ENCODE measurements around the gene NR1H4.
"Not testable (repeated sequence)": the region's sequence is repeated elsewhere in the genome, so short reads cannot be mapped to it uniquely, and the experiment has no call there.

NR1H4 gene

GRCh38 chr12:100473716-100474150, at the start of gene NR1H4:
Gene NR1H4, plus strand, starts transcription at chr12:100473866. Its CDS starts 19,458 bp downstream, at chr12:100493324.
- no peak for DNase-seq (ENCODE audit: low read depth in 2 of 2)

GRCh38 chr12:100426145-100426544, 47.5 kb upstream of the NR1H4 start:
- no peak for DNase-seq (ENCODE audit: low read depth in 2 of 2)

GRCh38 chr12:100427078-100427477, 46.6 kb upstream of the NR1H4 start:
- no peak for DNase-seq (ENCODE audit: low read depth in 2 of 2)

GRCh38 chr12:100430251-100430650, 43.4 kb upstream of the NR1H4 start:
- not testable (repeated sequence) for DNase-seq (ENCODE audit: low read depth in 2 of 2)

- DNase-seq (ENCODE audit: low read depth in 2 of 2) = no peak
These were observed 40.0 kb upstream of the NR1H4 start for GRCh38 chr12:100433701-100434100.

- no peak for DNase-seq (ENCODE audit: low read depth in 2 of 2)
These were observed 39.5 kb upstream of the NR1H4 start for GRCh38 chr12:100434177-100434576.

- DNase-seq (ENCODE audit: low read depth in 2 of 2) = no peak
These were observed 37.7 kb upstream of the NR1H4 start for GRCh38 chr12:100435957-100436356.

- no peak for DNase-seq (ENCODE audit: low read depth in 2 of 2)
These were observed 36.4 kb upstream of the NR1H4 start for GRCh38 chr12:100437038-100437841.

GRCh38 chr12:100439797-100440196, 33.9 kb upstream of the NR1H4 start:
- no peak for DNase-seq (ENCODE audit: low read depth in 2 of 2)

- DNase-seq (ENCODE audit: low read depth in 2 of 2) = no peak
These were observed 31.3 kb upstream of the NR1H4 start for GRCh38 chr12:100442403-100442802.

GRCh38 chr12:100443434-100443833, 30.2 kb upstream of the NR1H4 start:
- no peak for DNase-seq (ENCODE audit: low read depth in 2 of 2)

- DNase-seq (ENCODE audit: low read depth in 2 of 2) = no peak
These were observed 28.6 kb upstream of the NR1H4 start for GRCh38 chr12:100445081-100445481.

GRCh38 chr12:100447381-100447780, 26.3 kb upstream of the NR1H4 start:
- DNase-seq (ENCODE audit: low read depth in 2 of 2) = no peak

GRCh38 chr12:100448656-100449055, 25.0 kb upstream of the NR1H4 start:
- DNase-seq (ENCODE audit: low read depth in 2 of 2) = no peak

- DNase-seq (ENCODE audit: low read depth in 2 of 2) = no peak
These were observed 22.9 kb upstream of the NR1H4 start for GRCh38 chr12:100450735-100451134.

GRCh38 chr12:100453951-100454350, 19.7 kb upstream of the NR1H4 start:
- no peak for DNase-seq (ENCODE audit: low read depth in 2 of 2)

- no peak for DNase-seq (ENCODE audit: low read depth in 2 of 2)
These were observed 17.8 kb upstream of the NR1H4 start for GRCh38 chr12:100455896-100456295.

- DNase-seq (ENCODE audit: low read depth in 2 of 2) = no peak
These were observed 15.5 kb upstream of the NR1H4 start for GRCh38 chr12:100458191-100458590.

- DNase-seq (ENCODE audit: low read depth in 2 of 2) = no peak
These were observed 13.0 kb upstream of the NR1H4 start for GRCh38 chr12:100460702-100461101.

GRCh38 chr12:100461330-100461973, 12.2 kb upstream of the NR1H4 start:
- no peak for DNase-seq (ENCODE audit: low read depth in 2 of 2)

- DNase-seq (ENCODE audit: low read depth in 2 of 2) = no peak
These were observed 10.0 kb upstream of the NR1H4 start for GRCh38 chr12:100463661-100464060.

GRCh38 chr12:100464529-100464928, 9.1 kb upstream of the NR1H4 start:
- DNase-seq (ENCODE audit: low read depth in 2 of 2) = no peak

- no peak for DNase-seq (ENCODE audit: low read depth in 2 of 2)
These were observed 5.5 kb upstream of the NR1H4 start for GRCh38 chr12:100468126-100468525.

All from stimulated activated CD8-positive, alpha-beta memory T cell treated with anti-CD3 and anti-CD28 coated beads, Interleukin-2, amount 100 ng/mL, for 48 hours (primary cell).